Measurements from ENCODE around the gene AFG1L.
"Not testable (repeated sequence)": the region's sequence is repeated elsewhere in the genome, so short reads cannot be mapped to it uniquely, and the experiment has no call there.

The AFG1L gene

GRCh38 chr6:108560463-108561308, 265.8 kb downstream of the AFG1L start, which contains the start of gene FOXO3:
Gene FOXO3, plus strand, starts transcription at chr6:108560917. Its CDS starts 292 bp downstream, at chr6:108561209.
- H3K4me3 ChIP-seq (ENCODE audit: low read length) = peak within 1 kb of the TSS; percentile 84
- H4K8ac ChIP-seq (ENCODE audit: low read depth, low read length) = no peak within 1 kb of the TSS
- H3K4ac ChIP-seq (ENCODE audit: low read depth, low read length) = no peak within 1 kb of the TSS
- H3K79me1 ChIP-seq (ENCODE audit: low read length) = peaks cover 10% of the 10 kb centered on the region
- no peaks in the 10 kb centered on the region for H3K27me3 ChIP-seq (ENCODE audit: insufficient read depth, low read length, poor library complexity)
- peak within 1 kb of the TSS; percentile 91 for H3K9ac ChIP-seq (ENCODE audit: low read length)
- H2AK5ac ChIP-seq (ENCODE audit: low read length) = no peak within 1 kb of the TSS
- no peaks in the 10 kb centered on the region for H3K36me3 ChIP-seq (ENCODE audit: control insufficient read depth, insufficient read depth, low read length)
- no peak within 1 kb of the TSS for H2BK15ac ChIP-seq (replicated peaks; ENCODE audit: low read depth)
- H3K56ac ChIP-seq (ENCODE audit: low read length) = peak within 1 kb of the TSS; percentile 93
- H3K79me2 ChIP-seq (ENCODE audit: control insufficient read depth, insufficient read depth, low read length) = peaks cover 18% of the 10 kb centered on the region
- H2BK5ac ChIP-seq (ENCODE audit: low read length) = peak within 1 kb of the TSS; percentile 51
- H4K5ac ChIP-seq (ENCODE audit: low read length) = no peak within 1 kb of the TSS
- peak within 1 kb of the TSS; percentile 96 for H3K4me2 ChIP-seq (ENCODE audit: low read length)
- peaks cover 8% of the 10 kb centered on the region for H3K4me1 ChIP-seq (ENCODE audit: control insufficient read depth, low read depth, low read length)
- peak within 1 kb of the TSS; percentile 86 for H3K27ac ChIP-seq (ENCODE audit: low read depth, low read length)
- peak within 1 kb of the TSS; percentile 93 for H3K18ac ChIP-seq (ENCODE audit: low read length)
- peak within 1 kb of the TSS; percentile 8 for H2BK120ac ChIP-seq (ENCODE audit: low read depth, low read length)
- WGBS (ENCODE audit: extremely low coverage, insufficient coverage, low lambda C conversion rate) = no CpG with 5 or more reads among the region's 110 CpGs
- peak within 1 kb of the TSS; percentile 80 for H3K23ac ChIP-seq (ENCODE audit: low read length)
- DNase-seq = peak; percentile 94

- H3K4ac ChIP-seq (ENCODE audit: low read depth, low read length); H3K27ac ChIP-seq (ENCODE audit: low read depth, low read length); H3K4me1 ChIP-seq (ENCODE audit: control insufficient read depth, low read depth, low read length): not testable (repeated sequence)
Measured at GRCh38 chr6:108561309-108561647, 266.4 kb downstream of the AFG1L start.

GRCh38 chr6:108561742-108562502, 267.1 kb downstream of the AFG1L start:
- Histone ChIP-seq H4K8ac (ENCODE audit: low read depth, low read length) (no peak overlapping the region), H2BK120ac (ENCODE audit: low read depth, low read length) (no peak overlapping the region), H3K27me3 (ENCODE audit: insufficient read depth, low read length, poor library complexity) (no peaks in the 10 kb centered on the region), H3K27ac (ENCODE audit: low read depth, low read length) (peak overlapping the region; percentile 29), H3K4me2 (ENCODE audit: low read length) (peak overlapping the region; percentile 96), H3K4ac (ENCODE audit: low read depth, low read length) (no peak overlapping the region), H3K4me1 (ENCODE audit: control insufficient read depth, low read depth, low read length) (peaks cover 8% of the 10 kb centered on the region), H3K56ac (ENCODE audit: low read length) (peak overlapping the region; percentile 92), H3K23ac (ENCODE audit: low read length) (peak overlapping the region; percentile 29), H3K79me1 (ENCODE audit: low read length) (peaks cover 14% of the 10 kb centered on the region), H2BK5ac (ENCODE audit: low read length) (peak overlapping the region; percentile 81), H3K9ac (ENCODE audit: low read length) (peak overlapping the region; percentile 91), H2AK5ac (ENCODE audit: low read length) (no peak overlapping the region), H3K36me3 (ENCODE audit: control insufficient read depth, insufficient read depth, low read length) (no peaks in the 10 kb centered on the region), H3K4me3 (ENCODE audit: low read length) (peak overlapping the region; percentile 84), H3K18ac (ENCODE audit: low read length) (peak overlapping the region; percentile 86), H3K79me2 (ENCODE audit: control insufficient read depth, insufficient read depth, low read length) (peaks cover 26% of the 10 kb centered on the region), H2BK15ac (replicated peaks; ENCODE audit: low read depth) (no peak overlapping the region), H4K5ac (ENCODE audit: low read length) (no peak overlapping the region)
- DNase-seq = peak; percentile 71
- no CpG with 5 or more reads among the region's 46 CpGs for WGBS (ENCODE audit: extremely low coverage, insufficient coverage, low lambda C conversion rate)

More at GRCh38 chr6:108561309-108561647, 266.4 kb downstream of the AFG1L start:
- Histone ChIP-seq H3K79me1 (ENCODE audit: low read length) (peaks cover 10% of the 10 kb centered on the region), H3K9ac (ENCODE audit: low read length) (peak overlapping the region; percentile 91), H3K18ac (ENCODE audit: low read length) (peak overlapping the region; percentile 86), H3K79me2 (ENCODE audit: control insufficient read depth, insufficient read depth, low read length) (peaks cover 21% of the 10 kb centered on the region), H3K56ac (ENCODE audit: low read length) (peak overlapping the region; percentile 38)
- not testable (repeated sequence) for H3K27me3 ChIP-seq (ENCODE audit: insufficient read depth, low read length, poor library complexity); H3K4me2 ChIP-seq (ENCODE audit: low read length); H4K5ac ChIP-seq (ENCODE audit: low read length); H4K8ac ChIP-seq (ENCODE audit: low read depth, low read length); H3K4me3 ChIP-seq (ENCODE audit: low read length); H2BK120ac ChIP-seq (ENCODE audit: low read depth, low read length); H3K36me3 ChIP-seq (ENCODE audit: control insufficient read depth, insufficient read depth, low read length); H2BK15ac ChIP-seq (replicated peaks; ENCODE audit: low read depth); H3K23ac ChIP-seq (ENCODE audit: low read length); DNase-seq; H2AK5ac ChIP-seq (ENCODE audit: low read length); H2BK5ac ChIP-seq (ENCODE audit: low read length)
- no CpG with 5 or more reads among the region's 40 CpGs for WGBS (ENCODE audit: extremely low coverage, insufficient coverage, low lambda C conversion rate)

GRCh38 chr6:108562503-108562993, 267.7 kb downstream of the AFG1L start:
- peak; percentile 99 for DNase-seq
- Histone ChIP-seq H4K8ac (ENCODE audit: low read depth, low read length) (no peak overlapping the region), H3K79me1 (ENCODE audit: low read length) (peaks cover 17% of the 10 kb centered on the region), H3K23ac (ENCODE audit: low read length) (no peak overlapping the region), H3K36me3 (ENCODE audit: control insufficient read depth, insufficient read depth, low read length) (no peaks in the 10 kb centered on the region), H2BK5ac (ENCODE audit: low read length) (peak overlapping the region; percentile 81), H2AK5ac (ENCODE audit: low read length) (no peak overlapping the region), H3K4me2 (ENCODE audit: low read length) (peak overlapping the region; percentile 96), H3K4me3 (ENCODE audit: low read length) (peak overlapping the region; percentile 84), H3K27ac (ENCODE audit: low read depth, low read length) (peak overlapping the region; percentile 29), H3K4ac (ENCODE audit: low read depth, low read length) (no peak overlapping the region), H3K18ac (ENCODE audit: low read length) (peak overlapping the region; percentile 86), H4K5ac (ENCODE audit: low read length) (no peak overlapping the region), H2BK15ac (replicated peaks; ENCODE audit: low read depth) (no peak overlapping the region), H3K9ac (ENCODE audit: low read length) (peak overlapping the region; percentile 91), H3K4me1 (ENCODE audit: control insufficient read depth, low read depth, low read length) (peaks cover 4% of the 10 kb centered on the region), H2BK120ac (ENCODE audit: low read depth, low read length) (no peak overlapping the region), H3K27me3 (ENCODE audit: insufficient read depth, low read length, poor library complexity) (no peaks in the 10 kb centered on the region), H3K56ac (ENCODE audit: low read length) (peak overlapping the region; percentile 92), H3K79me2 (ENCODE audit: control insufficient read depth, insufficient read depth, low read length) (peaks cover 30% of the 10 kb centered on the region)
- WGBS (ENCODE audit: extremely low coverage, insufficient coverage, low lambda C conversion rate) = no CpG with 5 or more reads among the region's 17 CpGs

GRCh38 chr6:108563292-108563691, 268.4 kb downstream of the AFG1L start:
- Histone ChIP-seq H3K18ac (ENCODE audit: low read length) (no peak overlapping the region), H3K79me1 (ENCODE audit: low read length) (peaks cover 17% of the 10 kb centered on the region), H2BK5ac (ENCODE audit: low read length) (no peak overlapping the region), H3K4me3 (ENCODE audit: low read length) (no peak overlapping the region), H3K56ac (ENCODE audit: low read length) (no peak overlapping the region), H3K23ac (ENCODE audit: low read length) (no peak overlapping the region), H3K4me1 (ENCODE audit: control insufficient read depth, low read depth, low read length) (peaks cover 4% of the 10 kb centered on the region), H2BK15ac (replicated peaks; ENCODE audit: low read depth) (no peak overlapping the region), H3K27ac (ENCODE audit: low read depth, low read length) (no peak overlapping the region), H4K5ac (ENCODE audit: low read length) (no peak overlapping the region), H2BK120ac (ENCODE audit: low read depth, low read length) (no peak overlapping the region), H2AK5ac (ENCODE audit: low read length) (no peak overlapping the region), H3K9ac (ENCODE audit: low read length) (no peak overlapping the region), H3K4ac (ENCODE audit: low read depth, low read length) (no peak overlapping the region), H3K27me3 (ENCODE audit: insufficient read depth, low read length, poor library complexity) (no peaks in the 10 kb centered on the region), H3K4me2 (ENCODE audit: low read length) (peak overlapping the region; percentile 23), H3K36me3 (ENCODE audit: control insufficient read depth, insufficient read depth, low read length) (no peaks in the 10 kb centered on the region), H3K79me2 (ENCODE audit: control insufficient read depth, insufficient read depth, low read length) (peaks cover 33% of the 10 kb centered on the region), H4K8ac (ENCODE audit: low read depth, low read length) (no peak overlapping the region)
- no peak for DNase-seq
- WGBS (ENCODE audit: extremely low coverage, insufficient coverage, low lambda C conversion rate) = 100% methylated on average over 1 of the region's 8 CpGs

Data from mesendoderm (in vitro differentiated cells).